ENCODE measurements around the gene ZFAND2A.
"Not testable (repeated sequence)": the region's sequence is repeated elsewhere in the genome, so short reads cannot be mapped to it uniquely, and the experiment has no call there.

Gene ZFAND2A

DNA sequence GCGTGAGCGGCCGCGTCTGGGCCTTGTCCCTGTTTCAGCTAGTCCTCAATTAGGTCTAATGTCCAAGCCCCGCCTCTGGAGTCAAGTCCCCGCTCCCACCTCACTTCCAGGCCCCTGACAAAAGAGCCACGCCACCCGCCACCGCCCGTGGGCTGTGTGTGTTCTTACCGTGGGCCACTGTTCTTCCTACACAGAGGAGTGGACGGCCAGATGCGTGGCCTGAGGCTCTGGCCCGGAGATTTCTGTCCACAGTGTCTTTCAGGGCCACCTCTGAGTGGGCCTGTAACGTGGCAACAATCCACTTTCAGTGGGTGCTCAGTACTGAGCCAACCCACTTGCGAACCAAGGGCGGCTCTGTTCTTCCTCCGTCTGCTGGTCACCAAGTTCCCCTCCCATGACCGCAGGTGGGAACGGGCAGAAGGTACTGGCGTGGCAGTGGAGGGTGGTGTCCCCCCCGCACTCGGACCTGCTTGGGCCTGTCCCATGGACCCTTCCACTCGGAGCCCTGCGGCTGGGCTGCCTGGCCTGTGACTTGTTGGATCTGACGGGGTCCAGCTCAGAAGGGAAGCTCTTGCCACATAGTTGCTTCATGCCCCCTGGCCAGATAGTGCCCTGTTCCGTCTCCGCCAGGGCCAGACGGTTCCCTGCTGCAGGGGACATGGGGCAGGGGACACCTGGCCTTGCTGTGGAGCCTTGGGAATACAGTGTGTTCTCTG lies 15.0 kb upstream of the ZFAND2A start:
- no peak for DNase-seq (ENCODE audit: low spot score)

DNA sequence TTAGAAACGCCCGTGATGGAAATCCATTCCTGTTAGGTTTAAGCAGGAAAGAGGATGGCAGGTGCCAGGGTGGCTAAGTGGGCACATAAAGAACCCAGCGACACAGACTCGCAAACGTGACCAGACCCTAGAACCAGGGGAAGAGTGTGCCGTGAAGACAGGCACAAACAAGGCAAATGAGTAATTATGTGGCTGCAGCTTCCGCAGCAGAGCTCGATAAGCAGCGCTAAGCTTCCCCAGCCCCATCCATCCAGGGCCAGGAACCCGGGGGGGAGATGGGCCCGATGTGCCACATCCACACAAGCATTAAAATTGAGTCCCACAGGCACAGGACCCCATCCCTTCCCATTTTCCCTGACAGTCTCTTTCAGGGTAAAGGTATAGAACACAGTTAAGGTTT lies 14.0 kb upstream of the ZFAND2A start:
- no peak for DNase-seq (ENCODE audit: low spot score)

DNA sequence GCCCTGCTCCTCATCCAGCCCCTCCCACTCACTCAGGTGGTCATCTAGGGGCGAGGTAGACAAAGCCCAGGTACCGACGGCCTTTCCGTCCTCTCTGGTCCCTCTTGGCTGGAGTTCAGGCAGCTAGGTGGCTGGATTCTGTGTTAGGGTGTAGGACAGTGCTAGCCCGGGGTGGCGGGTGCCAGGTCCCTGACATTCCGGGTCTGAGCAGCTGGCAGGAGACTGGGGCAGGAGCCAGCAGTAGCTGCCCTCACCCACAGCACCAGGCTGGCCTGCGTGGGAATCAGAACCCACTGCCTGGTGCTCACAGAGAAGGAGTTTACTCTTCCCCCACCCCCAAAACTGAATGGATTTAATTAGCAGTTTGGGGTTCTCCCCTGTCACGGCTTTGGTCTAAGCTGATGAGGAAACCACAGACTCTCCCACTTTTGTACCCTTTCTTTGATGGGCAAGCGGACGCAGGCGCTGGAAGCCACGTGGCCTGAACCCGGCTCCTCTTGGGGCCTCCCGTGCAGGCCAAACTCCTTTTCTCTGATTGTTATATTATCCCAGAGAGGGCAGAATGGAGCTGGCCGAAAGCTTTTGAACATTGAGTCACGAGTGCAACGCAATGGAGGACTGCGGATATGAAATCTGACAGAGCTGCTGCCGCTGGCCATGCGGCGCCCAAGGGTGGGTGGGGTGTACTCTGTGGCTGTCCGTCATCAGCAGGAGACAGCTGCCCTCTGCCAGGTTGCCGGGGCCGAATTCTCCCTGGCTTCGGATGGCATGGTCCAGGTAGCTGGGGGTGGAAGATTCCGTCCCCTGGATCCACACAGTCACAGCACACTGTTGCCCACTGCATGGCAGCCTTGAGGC lies 12.9 kb upstream of the ZFAND2A start:
- no peak for DNase-seq (ENCODE audit: low spot score)

DNA sequence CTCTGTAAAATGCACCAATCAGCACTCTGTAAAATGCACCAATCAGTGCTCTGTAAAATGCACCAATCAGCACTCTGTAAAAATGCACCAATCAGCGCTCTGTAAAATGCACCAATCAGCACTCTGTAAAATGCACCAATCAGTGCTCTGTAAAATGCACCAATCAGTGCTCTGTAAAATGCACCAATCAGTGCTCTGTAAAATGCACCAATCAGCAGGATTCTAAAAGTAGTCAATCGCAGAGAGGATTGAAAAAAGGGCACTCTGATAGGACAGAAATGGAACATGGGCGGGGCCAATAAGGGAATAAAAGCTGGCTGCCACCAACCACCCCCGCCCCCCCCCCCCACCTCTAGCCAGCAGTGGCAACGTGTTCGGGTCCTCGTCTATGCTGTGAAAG lies 11.5 kb upstream of the ZFAND2A start:
- peak; percentile 71 for DNase-seq (ENCODE audit: low spot score)

DNA sequence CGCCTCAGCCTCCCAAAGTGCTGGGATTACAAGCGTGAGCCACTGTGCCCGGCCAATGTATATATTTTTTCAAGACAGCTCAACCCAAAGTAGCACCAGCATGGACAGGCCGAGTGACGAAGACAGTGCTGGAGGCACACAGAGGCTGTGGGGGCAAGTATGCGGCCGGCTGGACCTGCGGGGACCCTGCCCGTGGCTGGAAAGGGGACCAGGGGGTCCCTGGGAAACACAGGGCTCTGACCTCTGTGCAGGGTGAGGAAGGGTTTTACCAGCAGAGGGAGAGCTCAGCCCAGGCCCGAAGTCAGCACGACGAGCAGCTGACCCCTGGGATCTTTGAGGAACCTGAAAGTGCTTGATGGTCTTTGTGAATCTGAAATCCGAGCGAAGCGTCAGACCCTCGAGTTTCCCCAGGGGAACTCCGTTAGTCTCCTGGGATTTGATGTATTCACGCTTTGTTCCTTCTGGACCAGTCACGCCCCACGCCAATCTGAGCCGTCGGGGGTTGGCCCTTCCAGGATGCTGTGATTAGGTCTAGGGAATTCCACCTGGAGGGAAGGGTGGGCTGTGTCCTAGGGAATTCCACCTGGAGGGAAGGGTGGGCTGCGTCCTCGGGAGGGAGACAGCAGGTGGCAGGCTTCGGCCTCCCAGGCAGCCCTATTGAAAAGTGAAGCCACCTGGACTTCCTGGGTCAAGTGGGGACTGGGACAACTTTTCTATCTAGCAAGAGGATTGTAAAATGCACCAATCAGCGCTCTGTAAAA lies 10.9 kb upstream of the ZFAND2A start:
- no peak for DNase-seq (ENCODE audit: low spot score)

GRCh38 chr7:1169409-1170368 lies 9.7 kb upstream of the ZFAND2A start:
- DNase-seq (ENCODE audit: low spot score) = no peak

GRCh38 chr7:1168422-1168821 lies 8.4 kb upstream of the ZFAND2A start:
- DNase-seq (ENCODE audit: low spot score) = no peak

DNA sequence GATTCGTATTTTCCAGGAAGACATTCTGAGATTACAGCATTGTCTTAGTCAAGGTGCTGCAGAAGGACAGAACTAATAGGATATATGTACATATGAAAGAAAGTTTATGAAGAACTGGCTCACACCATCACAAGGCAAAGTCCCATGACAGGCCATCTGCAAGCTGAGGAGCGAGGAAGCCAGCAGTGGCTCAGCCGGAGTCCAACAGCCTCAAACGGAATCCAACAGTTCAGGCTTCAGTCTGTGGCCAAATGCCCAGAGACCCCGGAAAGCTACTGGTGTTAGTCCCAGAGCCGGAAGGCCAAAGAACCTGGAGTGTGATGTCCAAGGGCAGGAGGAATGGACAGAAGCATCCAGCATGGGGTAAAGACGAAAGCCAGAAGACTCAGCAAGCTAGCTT lies 4.4 kb upstream of the ZFAND2A start:
- no peak for DNase-seq (ENCODE audit: low spot score)

DNA sequence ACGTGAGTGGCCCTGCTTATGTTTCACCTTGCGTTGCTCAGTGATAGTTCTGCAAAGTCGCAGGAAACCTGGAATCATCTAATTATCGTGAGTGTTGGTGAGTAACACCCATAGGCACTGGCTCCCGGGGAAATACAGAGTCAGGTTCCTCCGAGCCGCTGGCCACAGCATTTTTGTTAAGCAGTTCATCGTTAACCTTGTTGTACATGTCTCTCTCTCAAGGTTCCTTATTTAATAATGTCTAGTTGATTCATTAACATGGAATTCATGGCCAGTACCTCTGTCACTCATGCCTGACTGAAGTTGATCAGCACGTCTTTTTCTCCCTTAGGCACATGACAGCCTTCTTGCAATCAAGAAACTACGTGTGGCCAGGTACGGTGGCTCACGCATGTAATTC lies 3.1 kb upstream of the ZFAND2A start:
- DNase-seq (ENCODE audit: low spot score) = no peak

GRCh38 chr7:1160670-1161021 lies 650 bp upstream of the ZFAND2A start:
- no peak for DNase-seq (ENCODE audit: low spot score)

GRCh38 chr7:1159231-1159630 lies 765 bp downstream of the ZFAND2A start:
- DNase-seq (ENCODE audit: low spot score) = not testable (repeated sequence)

GRCh38 chr7:1158203-1159126 lies 1.5 kb downstream of the ZFAND2A start:
- no peak for DNase-seq (ENCODE audit: low spot score)

GRCh38 chr7:1156782-1157535 lies 3.0 kb downstream of the ZFAND2A start:
- no peak for DNase-seq (ENCODE audit: low spot score)

- DNase-seq (ENCODE audit: low spot score) = not testable (repeated sequence)
Observed at GRCh38 chr7:1155818-1156781, 3.9 kb downstream of the ZFAND2A start.

DNA sequence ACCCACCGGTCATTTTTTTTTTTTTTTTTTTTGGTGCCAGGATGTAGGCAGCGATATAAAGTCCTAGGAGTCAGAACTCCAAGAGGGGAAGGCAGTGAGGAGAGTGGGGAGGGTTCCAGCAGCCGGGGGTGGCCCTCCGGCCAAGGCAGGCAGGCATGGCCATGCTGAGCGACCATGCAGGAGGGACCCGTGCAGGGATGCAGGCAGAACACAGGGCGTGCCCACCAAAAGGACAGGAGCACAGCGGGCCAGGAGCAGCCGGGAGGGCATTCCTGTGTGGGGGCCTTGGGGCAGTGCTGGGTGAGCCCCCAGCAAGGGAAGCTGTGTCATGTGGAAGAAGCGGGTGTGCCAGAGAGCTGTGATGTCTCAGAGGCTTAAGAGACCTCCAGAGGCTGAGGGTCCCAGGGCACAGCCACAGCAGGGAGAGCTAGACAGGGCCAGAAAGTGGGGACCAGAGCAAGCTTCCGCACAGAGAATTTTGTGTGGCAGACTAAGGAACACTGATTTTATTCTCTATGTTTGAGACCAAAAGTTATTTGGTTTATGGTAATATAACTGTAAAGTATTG lies 5.7 kb downstream of the ZFAND2A start:
- no peak for DNase-seq (ENCODE audit: low spot score)

DNA sequence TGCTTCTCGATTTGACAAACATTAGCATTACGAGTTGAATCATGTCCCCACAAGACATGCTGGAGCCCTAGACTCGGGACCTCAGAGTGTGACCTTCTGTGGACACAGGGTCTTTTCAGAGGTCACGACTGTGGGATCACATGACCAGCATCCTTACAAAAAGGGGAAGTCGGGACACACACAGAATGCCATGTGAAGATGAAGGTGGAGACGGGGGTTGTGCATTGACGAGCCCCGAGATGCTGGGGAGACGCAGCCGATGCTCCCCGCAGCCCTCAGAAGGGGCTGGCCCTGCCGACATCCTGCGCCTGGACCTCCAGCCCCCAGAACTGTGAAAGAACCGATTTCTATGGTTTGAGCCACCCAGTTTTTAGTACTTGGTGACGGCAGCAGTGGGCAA lies 7.5 kb downstream of the ZFAND2A start:
- DNase-seq (ENCODE audit: low spot score) = no peak

DNA sequence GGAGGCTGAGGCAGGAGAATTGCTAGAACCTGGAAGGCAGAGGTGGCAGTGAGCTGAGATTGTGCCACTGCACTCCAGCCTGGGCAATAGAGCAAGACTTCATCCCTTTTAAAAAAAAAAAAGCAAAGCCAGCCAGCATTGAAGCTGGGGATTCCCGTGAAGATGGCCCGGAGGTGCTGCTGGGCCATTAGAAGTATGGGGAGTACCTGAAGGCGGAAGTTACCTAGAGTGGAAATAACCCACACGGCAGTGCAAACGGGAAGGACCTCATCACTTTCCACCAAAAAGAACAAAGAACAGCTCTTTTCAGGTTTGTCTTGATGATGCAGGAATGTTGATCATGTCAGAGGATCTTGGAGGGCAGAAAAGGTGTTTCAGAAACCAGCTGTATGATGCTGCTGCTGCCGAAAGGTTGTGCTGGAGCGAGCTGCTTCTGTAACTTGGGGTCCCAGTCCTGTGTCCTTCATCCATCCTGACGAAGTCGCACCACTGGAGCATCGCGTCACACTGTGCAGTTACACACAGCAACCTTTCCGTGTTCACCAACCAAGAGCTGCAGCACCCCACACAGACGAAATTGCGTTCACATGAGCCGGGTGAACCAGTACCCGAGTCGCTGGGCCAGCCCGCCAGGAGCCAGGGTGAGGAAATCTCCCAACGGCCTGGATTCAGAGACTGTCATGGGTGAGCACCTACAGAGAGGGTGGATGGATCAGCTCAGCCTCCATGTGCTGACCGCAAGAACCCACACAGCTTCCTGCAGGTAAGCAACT lies 8.2 kb downstream of the ZFAND2A start:
- DNase-seq (ENCODE audit: low spot score) = no peak
